Neural progenitor cell (in vitro differentiated cells): ENCODE results near the gene CFAP157. TPM values are rescaled to one million over a fixed set of nuclear protein-coding genes. Genes with fewer than 3 reads are reported as not detected.

Experiments
- DNase-seq: peaks from one replicate; pipeline ENCODE4 v3.0.0-alpha.2; 2016; ENCODE audit warnings: low spot score
- H2AFZ ChIP-seq: fragments of 200-600 bp; sonication (generic); replicated peaks from 2 replicates; pipeline ENCODE4 v1.6.1; 2016; ENCODE audit warnings: antibody characterized with exemption
- H3F3A ChIP-seq: fragments of 200-600 bp; sonication (generic); 2 replicates; pipeline ENCODE4 v1.6.1; 2016; ENCODE audit warnings: antibody characterized with exemption, low read depth
- H3K27ac ChIP-seq: fragments of 200-600 bp; sonication (generic); 2 replicates; pipeline ENCODE4 v1.5.1; 2016; ENCODE audit warnings: mild to moderate bottlenecking
- H3K27me3 ChIP-seq: fragments of 200-600 bp; sonication (generic); 2 replicates; pipeline ENCODE4 v1.6.1; 2016; ENCODE audit warnings: mild to moderate bottlenecking, moderate library complexity
- H3K36me3 ChIP-seq: fragments of 200-600 bp; sonication (generic); 2 replicates; pipeline ENCODE4 v1.5.1; 2016
- H3K4me1 ChIP-seq: fragments of 200-600 bp; sonication (generic); 2 replicates; pipeline ENCODE4 v1.6.1; 2016; ENCODE audit warnings: mixed run types
- H3K4me2 ChIP-seq: fragments of 200-600 bp; sonication (generic); 2 replicates; pipeline ENCODE4 v1.6.1; 2016
- H3K4me3 ChIP-seq: fragments of 200-600 bp; sonication (generic); 2 replicates; pipeline ENCODE4 v1.5.1; 2016
- H3K79me2 ChIP-seq: fragments of 200-600 bp; sonication (generic); 2 replicates; pipeline ENCODE4 v1.6.1; 2016; ENCODE audit warnings: low read depth
- H3K9ac ChIP-seq: fragments of 200-600 bp; sonication (generic); 2 replicates; pipeline ENCODE4 v1.6.1; 2016
- H3K9me3 ChIP-seq: fragments of 200-600 bp; sonication (generic); 2 replicates; pipeline ENCODE4 v1.5.1; 2016; ENCODE audit warnings: low read depth
- H4K20me1 ChIP-seq: fragments of 200-600 bp; sonication (generic); 2 replicates; pipeline ENCODE4 v1.6.1; 2016; ENCODE audit warnings: low read depth
- H3K27ac Mint-ChIP-seq: 3 replicates; pipeline ENCODE4 v1.8.0; 2021; ENCODE audit warnings: mixed read lengths
- H3K27me3 Mint-ChIP-seq: 2 replicates; pipeline ENCODE4 v1.8.0; 2022; ENCODE audit warnings: low read depth, mild to moderate bottlenecking, inconsistent platforms, moderate library complexity, mixed read lengths; ENCODE audit not compliant: insufficient read depth
- H3K36me3 Mint-ChIP-seq: 3 replicates; pipeline ENCODE4 v1.8.0; 2021; ENCODE audit warnings: mixed read lengths
- H3K4me1 Mint-ChIP-seq: 3 replicates; pipeline ENCODE4 v1.8.0; 2021; ENCODE audit warnings: mixed read lengths
- H3K4me3 Mint-ChIP-seq: 3 replicates; pipeline ENCODE4 v1.8.0; 2021; ENCODE audit warnings: mild to moderate bottlenecking, moderate library complexity, mixed read lengths
- H3K9me3 Mint-ChIP-seq: 3 replicates; pipeline ENCODE4 v1.8.0; 2020; ENCODE audit warnings: mixed read lengths
- EZH2 ChIP-seq: fragments of 200-600 bp; sonication (generic); IDR thresholded peaks from 2 replicates; pipeline ENCODE4 v1.6.1; 2017; ENCODE audit warnings: antibody characterized with exemption, mild to moderate bottlenecking, moderate library complexity
- EZH2phosphoT487 ChIP-seq: fragments of 200-600 bp; sonication (generic); IDR thresholded peaks from 2 replicates; pipeline ENCODE4 v1.6.1; 2017; ENCODE audit warnings: antibody characterized with exemption
- total RNA-seq: library from RNA; depleted of rRNA; stranded (reverse); fragments of >200 nt; gene quantifications from 2 replicates; pipeline ENCODE4 v1.2.3, GENCODE V29; 2015; ENCODE audit warnings: low replicate concordance
- TF ChIP-seq, protein P1 (sequence below): fragments of 200-600 bp; sonication (generic); IDR thresholded peaks from 2 replicates; pipeline ENCODE4 v1.5.1; 2017; ENCODE audit warnings: antibody characterized with exemption, mild to moderate bottlenecking

Gene CFAP157
- total RNA-seq, 1 donor from 2014 or later: not detected

DNA sequence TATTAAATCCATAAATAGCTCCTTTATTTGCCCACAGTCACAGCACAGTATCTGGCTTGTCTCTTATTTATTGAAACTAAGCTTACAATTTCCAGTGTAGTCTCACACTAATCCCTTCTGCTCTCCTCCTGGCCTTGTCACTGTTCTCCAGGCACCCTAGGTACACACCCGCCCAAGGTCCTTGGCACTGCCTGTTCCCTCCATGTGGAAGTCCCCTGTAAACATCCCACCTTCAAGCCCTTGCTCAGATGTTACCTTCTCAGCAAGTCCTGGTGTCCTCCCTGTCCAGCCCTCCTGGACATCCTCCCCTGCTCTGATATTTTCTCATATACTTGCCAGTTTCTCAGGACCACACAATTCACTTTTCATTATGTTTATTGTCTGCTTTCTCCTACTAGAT lies 44.2 kb upstream of the CFAP157 start:
- Histone ChIP-seq H3K9ac (no peak overlapping the region), H3K9me3 (no peaks in the 10 kb centered on the region), H3K4me3 (no peak overlapping the region), H3F3A (no peaks in the 10 kb centered on the region), H3K4me1 (peaks cover 5% of the 10 kb centered on the region), H3K27ac (no peak overlapping the region), H3K79me2 (no peaks in the 10 kb centered on the region), H2AFZ (no peak overlapping the region), H3K36me3 (no peaks in the 10 kb centered on the region), H3K27me3 (no peaks in the 10 kb centered on the region), H3K4me2 (no peak overlapping the region), H4K20me1 (peaks cover 5% of the 10 kb centered on the region)
- Mint-ChIP-seq H3K27me3 (peaks cover 6% of the 10 kb centered on the region), H3K36me3 (peaks cover 15% of the 10 kb centered on the region), H3K4me3 (no peak overlapping the region), H3K9me3 (no peaks in the 10 kb centered on the region), H3K4me1 (peaks cover 12% of the 10 kb centered on the region), H3K27ac (no peak overlapping the region)
- no peak for DNase-seq
- no peak for TF ChIP-seq EZH2
- TF ChIP-seq, protein P1, sequence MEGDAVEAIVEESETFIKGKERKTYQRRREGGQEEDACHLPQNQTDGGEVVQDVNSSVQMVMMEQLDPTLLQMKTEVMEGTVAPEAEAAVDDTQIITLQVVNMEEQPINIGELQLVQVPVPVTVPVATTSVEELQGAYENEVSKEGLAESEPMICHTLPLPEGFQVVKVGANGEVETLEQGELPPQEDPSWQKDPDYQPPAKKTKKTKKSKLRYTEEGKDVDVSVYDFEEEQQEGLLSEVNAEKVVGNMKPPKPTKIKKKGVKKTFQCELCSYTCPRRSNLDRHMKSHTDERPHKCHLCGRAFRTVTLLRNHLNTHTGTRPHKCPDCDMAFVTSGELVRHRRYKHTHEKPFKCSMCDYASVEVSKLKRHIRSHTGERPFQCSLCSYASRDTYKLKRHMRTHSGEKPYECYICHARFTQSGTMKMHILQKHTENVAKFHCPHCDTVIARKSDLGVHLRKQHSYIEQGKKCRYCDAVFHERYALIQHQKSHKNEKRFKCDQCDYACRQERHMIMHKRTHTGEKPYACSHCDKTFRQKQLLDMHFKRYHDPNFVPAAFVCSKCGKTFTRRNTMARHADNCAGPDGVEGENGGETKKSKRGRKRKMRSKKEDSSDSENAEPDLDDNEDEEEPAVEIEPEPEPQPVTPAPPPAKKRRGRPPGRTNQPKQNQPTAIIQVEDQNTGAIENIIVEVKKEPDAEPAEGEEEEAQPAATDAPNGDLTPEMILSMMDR: no peak

DNA sequence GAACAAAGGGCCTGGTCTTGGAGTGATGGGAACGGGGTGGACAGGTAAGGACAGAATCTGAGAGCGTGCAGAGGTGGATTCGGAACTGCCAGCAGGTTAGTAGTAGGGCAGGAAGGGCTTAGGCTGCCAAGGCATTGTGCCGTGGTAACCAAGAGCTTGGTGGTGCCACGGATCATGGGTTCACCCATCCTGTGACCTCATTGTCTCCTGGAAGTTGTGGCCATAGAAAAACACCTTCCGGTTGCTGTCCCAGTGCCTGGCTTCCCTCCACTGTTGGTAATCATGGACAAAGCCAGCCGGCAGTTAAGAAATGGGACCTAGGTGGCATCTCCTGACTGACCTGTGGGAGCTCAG lies 42.5 kb upstream of the CFAP157 start:
- H3K4me1 ChIP-seq: peaks cover 5% of the 10 kb centered on the region
- no peak overlapping the region for H3K4me3 ChIP-seq
- no peaks in the 10 kb centered on the region for H3F3A ChIP-seq
- Mint-ChIP-seq H3K27ac (no peak overlapping the region), H3K4me3 (no peak overlapping the region), H3K36me3 (peaks cover 15% of the 10 kb centered on the region), H3K4me1 (peaks cover 12% of the 10 kb centered on the region), H3K9me3 (no peaks in the 10 kb centered on the region), H3K27me3 (peaks cover 4% of the 10 kb centered on the region)
- H3K9me3 ChIP-seq: no peaks in the 10 kb centered on the region
- peaks cover 5% of the 10 kb centered on the region for H4K20me1 ChIP-seq
- H2AFZ ChIP-seq: no peak overlapping the region
- no peaks in the 10 kb centered on the region for H3K79me2 ChIP-seq
- no peak overlapping the region for H3K4me2 ChIP-seq
- no peak overlapping the region for H3K9ac ChIP-seq
- TF ChIP-seq, protein P1: no peak
- no peak for TF ChIP-seq EZH2
- no peak for TF ChIP-seq EZH2phosphoT487
- DNase-seq: no peak
- no peak overlapping the region for H3K27ac ChIP-seq
- H3K36me3 ChIP-seq: no peaks in the 10 kb centered on the region
- H3K27me3 ChIP-seq: no peaks in the 10 kb centered on the region

DNA sequence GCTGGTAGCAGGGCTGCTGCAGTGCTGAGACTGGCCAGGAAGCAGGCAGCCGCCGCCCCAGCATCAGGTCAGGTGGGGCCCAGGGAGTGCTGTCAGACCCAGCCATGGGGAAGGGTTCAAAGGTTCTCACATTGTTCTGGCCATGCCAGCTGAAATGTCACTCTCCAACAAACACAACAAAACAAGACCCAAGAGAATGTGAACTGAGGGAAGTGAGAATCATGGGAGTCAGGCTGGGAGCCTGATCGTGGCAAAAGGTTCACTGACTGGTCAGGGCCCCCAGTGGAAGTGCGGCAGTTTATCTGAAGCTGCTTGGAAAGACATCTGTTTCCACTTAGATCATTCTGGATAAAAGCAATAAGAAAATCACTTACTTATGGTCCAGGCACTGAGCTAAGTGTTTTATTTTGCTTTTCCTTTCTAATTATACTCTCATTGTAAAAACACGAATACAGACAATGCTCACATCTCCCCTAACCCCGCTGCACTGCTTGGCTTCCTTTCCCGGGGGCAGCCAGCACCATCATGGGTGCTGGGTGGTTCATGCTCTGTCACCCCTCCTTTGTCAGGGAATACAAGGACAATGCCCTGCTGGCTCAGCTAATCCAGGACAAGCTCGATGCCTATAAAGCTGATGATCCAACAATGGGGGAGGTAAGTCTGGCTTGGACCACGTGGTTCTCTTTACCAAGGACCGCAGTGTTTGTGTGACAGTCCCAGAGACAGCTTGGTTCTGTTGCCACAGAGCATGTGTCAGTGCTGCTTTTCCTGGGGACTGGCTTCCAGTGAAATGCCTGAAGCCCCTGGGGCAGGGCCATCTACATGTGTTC lies 41.9 kb upstream of the CFAP157 start:
- Histone ChIP-seq H3K4me3 (no peak overlapping the region), H3K4me1 (peaks cover 5% of the 10 kb centered on the region), H4K20me1 (peaks cover 5% of the 10 kb centered on the region), H3K79me2 (no peaks in the 10 kb centered on the region), H3K4me2 (no peak overlapping the region), H3K9me3 (no peaks in the 10 kb centered on the region), H3K27ac (no peak overlapping the region), H3K36me3 (no peaks in the 10 kb centered on the region), H2AFZ (no peak overlapping the region), H3F3A (no peaks in the 10 kb centered on the region), H3K27me3 (no peaks in the 10 kb centered on the region), H3K9ac (no peak overlapping the region)
- no peak for TF ChIP-seq EZH2phosphoT487
- TF ChIP-seq EZH2: no peak
- TF ChIP-seq, protein P1: no peak
- no peak overlapping the region for H3K4me3 Mint-ChIP-seq
- peaks cover 15% of the 10 kb centered on the region for H3K36me3 Mint-ChIP-seq
- no peaks in the 10 kb centered on the region for H3K9me3 Mint-ChIP-seq
- H3K27me3 Mint-ChIP-seq: peaks cover 4% of the 10 kb centered on the region
- DNase-seq: peak; percentile 23
- peak overlapping the region; percentile 72 for H3K27ac Mint-ChIP-seq
- H3K4me1 Mint-ChIP-seq: peaks cover 12% of the 10 kb centered on the region
